ENCODE data around the gene VPS25.

The VPS25 gene

DNA sequence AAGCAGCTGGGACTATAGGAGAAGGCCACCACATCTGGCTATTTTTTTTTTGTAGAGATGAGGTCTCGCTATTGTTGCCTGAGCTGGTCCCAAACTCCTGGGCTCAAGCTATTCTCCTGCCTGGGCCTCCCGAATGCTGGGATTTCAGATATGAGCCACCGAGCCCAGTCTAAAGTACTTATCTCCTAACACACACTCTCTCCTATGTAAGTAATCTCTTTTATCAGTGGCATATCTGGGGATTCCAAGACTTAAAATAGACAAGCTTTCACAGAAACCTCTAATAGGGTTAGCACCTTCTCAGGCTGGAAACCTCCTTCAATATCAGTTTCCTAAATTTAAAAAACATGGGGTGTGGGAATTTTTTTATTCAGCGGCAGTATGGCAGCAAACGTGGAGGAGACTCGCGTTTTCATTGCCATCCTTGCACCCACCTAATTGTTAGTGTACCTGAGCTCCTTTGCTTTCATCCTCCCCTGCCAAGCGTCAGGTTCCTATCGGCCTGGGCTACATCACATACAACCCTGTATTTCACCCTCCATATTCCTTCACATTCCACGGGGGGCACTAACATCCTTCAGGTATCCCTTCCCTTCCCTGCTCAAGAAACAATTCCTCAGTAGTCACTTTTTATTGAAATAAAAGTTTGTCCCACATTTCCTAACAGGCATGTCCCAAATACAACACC, 29.5 kb upstream of the VPS25 start:
- Histone ChIP-seq H3K9me3 (ENCODE audit: control insufficient read depth, low read length) (no peaks in the 10 kb centered on the region), H3K27me3 (ENCODE audit: control insufficient read depth, insufficient read depth, low read length) (no peaks in the 10 kb centered on the region), H3K27ac (peak overlapping the region; percentile 86), H3K36me3 (ENCODE audit: control insufficient read depth, insufficient read depth, low read length) (no peaks in the 10 kb centered on the region), H3K79me2 (peaks cover 37% of the 10 kb centered on the region), H3K9ac (no peak overlapping the region), H3K4me3 (ENCODE audit: low read depth, low read length) (peak overlapping the region; percentile 90), H3K4me2 (ENCODE audit: low read length) (peak overlapping the region; percentile 86), H3K4me1 (peaks cover 8% of the 10 kb centered on the region), H2AFZ (peak overlapping the region; percentile 90)
- TF ChIP-seq, protein P1, sequence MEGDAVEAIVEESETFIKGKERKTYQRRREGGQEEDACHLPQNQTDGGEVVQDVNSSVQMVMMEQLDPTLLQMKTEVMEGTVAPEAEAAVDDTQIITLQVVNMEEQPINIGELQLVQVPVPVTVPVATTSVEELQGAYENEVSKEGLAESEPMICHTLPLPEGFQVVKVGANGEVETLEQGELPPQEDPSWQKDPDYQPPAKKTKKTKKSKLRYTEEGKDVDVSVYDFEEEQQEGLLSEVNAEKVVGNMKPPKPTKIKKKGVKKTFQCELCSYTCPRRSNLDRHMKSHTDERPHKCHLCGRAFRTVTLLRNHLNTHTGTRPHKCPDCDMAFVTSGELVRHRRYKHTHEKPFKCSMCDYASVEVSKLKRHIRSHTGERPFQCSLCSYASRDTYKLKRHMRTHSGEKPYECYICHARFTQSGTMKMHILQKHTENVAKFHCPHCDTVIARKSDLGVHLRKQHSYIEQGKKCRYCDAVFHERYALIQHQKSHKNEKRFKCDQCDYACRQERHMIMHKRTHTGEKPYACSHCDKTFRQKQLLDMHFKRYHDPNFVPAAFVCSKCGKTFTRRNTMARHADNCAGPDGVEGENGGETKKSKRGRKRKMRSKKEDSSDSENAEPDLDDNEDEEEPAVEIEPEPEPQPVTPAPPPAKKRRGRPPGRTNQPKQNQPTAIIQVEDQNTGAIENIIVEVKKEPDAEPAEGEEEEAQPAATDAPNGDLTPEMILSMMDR (IDR thresholded peaks at IDR 0.05), result no peak

DNA sequence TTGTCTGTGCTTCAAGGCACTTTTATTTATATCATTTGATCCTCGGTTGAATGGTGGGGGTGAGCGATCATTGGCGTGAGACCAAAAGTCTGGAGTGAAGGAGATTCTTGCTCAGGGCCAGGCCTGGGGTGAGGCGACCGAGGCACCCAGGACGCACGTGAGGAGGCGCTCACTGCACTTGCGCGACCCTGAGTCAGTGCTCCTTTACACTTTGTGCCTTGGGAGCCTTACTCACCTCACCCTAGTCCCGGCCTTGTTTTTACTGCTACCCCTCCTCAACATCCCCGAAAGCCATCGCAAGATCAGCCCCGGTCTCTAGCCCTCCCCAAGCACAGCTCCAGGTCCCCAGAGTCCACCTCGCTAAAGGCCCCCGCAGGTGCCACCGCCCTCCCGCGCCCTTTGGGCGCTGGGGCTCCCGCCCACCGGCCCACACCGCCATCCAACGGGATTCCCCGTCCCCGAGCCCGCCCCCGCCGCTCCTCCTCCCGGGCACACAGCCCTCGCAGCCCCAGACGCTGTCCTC, 28.9 kb upstream of the VPS25 start:
- peak overlapping the region; percentile 57 for H3K9ac ChIP-seq
- peak overlapping the region; percentile 86 for H3K27ac ChIP-seq
- TF ChIP-seq, protein P1 (IDR thresholded peaks at IDR 0.05), result peak; percentile 16
- no peaks in the 10 kb centered on the region for H3K9me3 ChIP-seq (ENCODE audit: control insufficient read depth, low read length)
- no peaks in the 10 kb centered on the region for H3K27me3 ChIP-seq (ENCODE audit: control insufficient read depth, insufficient read depth, low read length)
- H2AFZ ChIP-seq, result peak overlapping the region; percentile 90
- H3K36me3 ChIP-seq (ENCODE audit: control insufficient read depth, insufficient read depth, low read length), result no peaks in the 10 kb centered on the region
- peaks cover 33% of the 10 kb centered on the region for H3K79me2 ChIP-seq
- peak overlapping the region; percentile 90 for H3K4me3 ChIP-seq (ENCODE audit: low read depth, low read length)
- H3K4me1 ChIP-seq, result peaks cover 8% of the 10 kb centered on the region
- peak overlapping the region; percentile 86 for H3K4me2 ChIP-seq (ENCODE audit: low read length)

DNA sequence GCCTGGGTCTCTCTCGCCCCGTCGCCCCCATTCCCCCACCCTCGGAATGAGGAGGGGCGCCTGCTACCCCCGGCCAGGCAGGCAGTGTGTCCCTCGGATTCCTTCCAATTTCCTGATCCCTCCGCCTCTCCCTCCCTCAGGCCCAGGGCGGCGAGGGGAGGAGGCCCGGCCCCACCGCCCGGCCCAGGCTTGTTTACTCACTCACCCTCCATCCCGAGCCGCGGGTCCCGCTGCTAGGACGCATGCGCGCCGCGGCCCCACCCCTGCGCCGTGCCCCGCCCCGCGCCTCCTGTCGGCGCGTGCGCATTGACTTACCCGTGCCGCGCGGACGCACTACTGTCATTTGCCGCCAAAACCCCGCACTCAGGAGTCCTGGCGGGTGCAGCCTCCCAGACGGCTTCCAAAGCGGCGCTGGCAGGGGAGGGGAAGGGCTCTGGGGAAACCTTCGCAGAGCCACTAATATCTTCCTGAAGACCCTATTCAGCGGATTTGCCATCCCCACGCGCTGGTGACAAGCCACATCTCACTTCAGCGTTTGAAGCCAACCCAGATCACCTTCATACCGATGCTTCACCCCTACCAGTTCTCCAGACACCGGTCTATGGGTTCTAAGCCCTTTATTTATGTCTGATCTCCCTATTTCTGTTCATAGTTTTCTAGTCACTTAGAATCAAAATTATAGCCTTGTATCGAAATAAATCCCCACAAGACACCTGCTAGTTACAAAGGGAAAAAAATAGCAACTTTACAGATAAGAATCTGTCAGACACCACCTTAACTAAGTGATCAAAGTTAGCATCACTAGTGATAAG, 28.2 kb upstream of the VPS25 start, which contains the start of gene EZH1:
TSS of gene EZH1 (minus strand) at position 235 of the 812 bp plus-strand sequence. CDS start 16,099 bp downstream, outside the sequence.
- H3K4me2 ChIP-seq (ENCODE audit: low read length), result peak within 1 kb of the TSS; percentile 86
- peaks cover 8% of the 10 kb centered on the region for H3K4me1 ChIP-seq
- TF ChIP-seq, protein P1 (IDR thresholded peaks at IDR 0.05), result no peak

DNA sequence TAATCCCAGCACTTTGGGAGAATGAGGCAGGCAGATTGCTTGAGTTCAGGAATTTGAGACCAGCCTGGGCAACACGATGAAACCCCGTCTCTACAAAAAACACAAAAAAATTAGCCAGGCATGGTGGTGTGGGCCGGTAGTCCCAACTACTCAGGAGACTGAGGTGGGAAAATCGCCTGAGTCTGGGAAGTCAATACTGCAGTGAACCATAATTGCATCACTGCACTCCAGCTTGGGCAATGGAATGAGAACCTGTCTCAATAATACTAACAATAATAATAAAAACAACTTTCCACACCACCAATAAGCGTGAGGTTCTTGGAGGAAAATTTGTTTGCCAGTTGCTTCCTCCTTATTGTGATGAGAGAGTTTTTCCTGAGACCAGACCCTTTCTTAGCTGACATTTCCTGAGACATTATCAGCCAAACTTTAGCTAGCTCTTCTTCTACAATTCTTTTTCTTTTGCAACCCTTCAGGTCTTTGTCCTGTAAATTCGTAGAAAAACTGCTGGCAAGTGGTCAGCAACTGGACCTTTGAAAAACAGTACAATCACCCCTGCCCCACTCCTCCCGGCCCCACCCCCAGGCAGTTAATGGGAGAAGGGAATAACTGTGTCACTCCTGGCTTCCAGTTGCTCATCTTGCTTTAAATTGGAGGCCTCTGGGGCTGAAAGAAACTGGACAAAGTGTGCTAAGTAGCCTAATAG, 24.9 kb upstream of the VPS25 start:
- no peak overlapping the region for H3K9ac ChIP-seq
- no peak overlapping the region for H3K4me3 ChIP-seq (ENCODE audit: low read depth, low read length)
- H3K9me3 ChIP-seq (ENCODE audit: control insufficient read depth, low read length), result no peaks in the 10 kb centered on the region
- TF ChIP-seq, protein P1 (IDR thresholded peaks at IDR 0.05), result no peak
- no peak overlapping the region for H3K4me2 ChIP-seq (ENCODE audit: low read length)
- H3K79me2 ChIP-seq, result peaks cover 7% of the 10 kb centered on the region
- no peak overlapping the region for H3K27ac ChIP-seq
- peaks cover 5% of the 10 kb centered on the region for H3K4me1 ChIP-seq
- no peaks in the 10 kb centered on the region for H3K27me3 ChIP-seq (ENCODE audit: control insufficient read depth, insufficient read depth, low read length)
- H2AFZ ChIP-seq, result no peak overlapping the region
- no peaks in the 10 kb centered on the region for H3K36me3 ChIP-seq (ENCODE audit: control insufficient read depth, insufficient read depth, low read length)

More for the DNA sequence above, 28.2 kb upstream of the VPS25 start, which contains the start of gene EZH1:
- Histone ChIP-seq H3K4me3 (ENCODE audit: low read depth, low read length) (peak within 1 kb of the TSS; percentile 90), H3K27me3 (ENCODE audit: control insufficient read depth, insufficient read depth, low read length) (no peaks in the 10 kb centered on the region), H2AFZ (peak within 1 kb of the TSS; percentile 90), H3K9me3 (ENCODE audit: control insufficient read depth, low read length) (no peaks in the 10 kb centered on the region), H3K36me3 (ENCODE audit: control insufficient read depth, insufficient read depth, low read length) (no peaks in the 10 kb centered on the region), H3K9ac (peak within 1 kb of the TSS; percentile 57), H3K27ac (peak within 1 kb of the TSS; percentile 86), H3K79me2 (peaks cover 27% of the 10 kb centered on the region)

Measured in parathyroid adenoma (tissue), 2 donors.